ENCODE measurements around the gene IGFBP7. TPM values are rescaled to one million over a fixed set of nuclear protein-coding genes. Genes with fewer than 3 reads are reported as not detected.

The IGFBP7 gene
- total and polyA plus RNA-seq, 10 of the 15 experiments (the other 5 are each of a cell fraction or from before 2014, with no cell fraction given), result 0.69 to 1.9 (median 1.4) TPM; not detected in 5

GRCh38 chr4:57018980-57019379 is 91.2 kb downstream of the IGFBP7 start:
- Histone ChIP-seq H3K27ac (ENCODE audit: control insufficient read depth, insufficient read depth) (no peak overlapping the region), H3K27me3 (replicated peaks in 1 of 2; ENCODE audit: control insufficient read depth in 2 of 2, insufficient read depth in 2 of 2, low read length in 1 of 2) (no peaks in the 10 kb centered on the region), H3K4me2 (ENCODE audit: control insufficient read depth, insufficient read depth) (no peak overlapping the region), H2AFZ (ENCODE audit: control insufficient read depth, low read depth, low read length) (no peak overlapping the region), H3K4me1 (ENCODE audit: control insufficient read depth, insufficient read depth, low read length) (no peaks in the 10 kb centered on the region), H4K20me1 (ENCODE audit: control insufficient read depth, insufficient read depth) (no peaks in the 10 kb centered on the region), H3K9ac (ENCODE audit: control insufficient read depth, insufficient read depth, low read length) (no peak overlapping the region), H3K79me2 (ENCODE audit: control insufficient read depth, insufficient read depth, low read length) (no peaks in the 10 kb centered on the region), H3K36me3 (ENCODE audit: control insufficient read depth in 2 of 2, insufficient read depth in 2 of 2, low read length in 1 of 2) (peaks cover 2 to 43% of the 10 kb centered on the region in 2 experiments), H3K9me3 (replicated peaks; ENCODE audit: control insufficient read depth, insufficient read depth, low read length) (no peaks in the 10 kb centered on the region), H3K4me3 (no peak overlapping the region)
- ChIA-PET RAD21 (ENCODE audit: unreplicated experiment) (no interaction called here), POLR2A (no interaction called here), CTCF (no interaction called here), SMC1A (ENCODE audit: uncharacterized antibody, unreplicated experiment) (no interaction called here)
- intact Hi-C loops (cut with micrococcal nuclease; ENCODE audit: unreplicated experiment) (no loop called here), in situ Hi-C loops (cut with MboI) (no loop called here)
- FAIRE-seq (no peak), DNase-seq (ENCODE audit: low read depth, low spot score) (no peak), ATAC-seq (no peak)
- no TSS peak for BruUV-seq (replicated peaks)
- TF ChIP-seq USF2 (IDR thresholded peaks at IDR 0.05; ENCODE audit: borderline replicate concordance, low read depth, low read length) (no peak), ZNF687 (IDR thresholded peaks at IDR 0.05) (no peak), BRCA1 (IDR thresholded peaks at IDR 0.05; ENCODE audit: low read depth, low read length) (no peak), PBX3 (IDR thresholded peaks at IDR 0.05; ENCODE audit: insufficient replicate concordance, low read depth, low read length) (no peak), ZZZ3 (IDR thresholded peaks at IDR 0.05; ENCODE audit: control insufficient read depth, insufficient read length, low read depth) (no peak), NFIC (IDR thresholded peaks at IDR 0.05; ENCODE audit: low read depth, low read length) (no peak), RCOR1 (conservative IDR thresholded peaks at IDR 0.05; ENCODE audit: low read depth, low read length) (no peak), RB1 (IDR thresholded peaks at IDR 0.05; ENCODE audit: borderline replicate concordance) (no peak), ZNF217 (IDR thresholded peaks at IDR 0.05) (no peak), RAD21 (IDR thresholded peaks at IDR 0.05; ENCODE audit: insufficient read depth, low read depth, low read length) (no peak), TCF12 (IDR thresholded peaks at IDR 0.05; ENCODE audit: low read depth, low read length) (no peak), SIN3A (IDR thresholded peaks at IDR 0.05; ENCODE audit: low read depth, low read length) (no peak)
- TF ChIP-seq, protein P1, sequence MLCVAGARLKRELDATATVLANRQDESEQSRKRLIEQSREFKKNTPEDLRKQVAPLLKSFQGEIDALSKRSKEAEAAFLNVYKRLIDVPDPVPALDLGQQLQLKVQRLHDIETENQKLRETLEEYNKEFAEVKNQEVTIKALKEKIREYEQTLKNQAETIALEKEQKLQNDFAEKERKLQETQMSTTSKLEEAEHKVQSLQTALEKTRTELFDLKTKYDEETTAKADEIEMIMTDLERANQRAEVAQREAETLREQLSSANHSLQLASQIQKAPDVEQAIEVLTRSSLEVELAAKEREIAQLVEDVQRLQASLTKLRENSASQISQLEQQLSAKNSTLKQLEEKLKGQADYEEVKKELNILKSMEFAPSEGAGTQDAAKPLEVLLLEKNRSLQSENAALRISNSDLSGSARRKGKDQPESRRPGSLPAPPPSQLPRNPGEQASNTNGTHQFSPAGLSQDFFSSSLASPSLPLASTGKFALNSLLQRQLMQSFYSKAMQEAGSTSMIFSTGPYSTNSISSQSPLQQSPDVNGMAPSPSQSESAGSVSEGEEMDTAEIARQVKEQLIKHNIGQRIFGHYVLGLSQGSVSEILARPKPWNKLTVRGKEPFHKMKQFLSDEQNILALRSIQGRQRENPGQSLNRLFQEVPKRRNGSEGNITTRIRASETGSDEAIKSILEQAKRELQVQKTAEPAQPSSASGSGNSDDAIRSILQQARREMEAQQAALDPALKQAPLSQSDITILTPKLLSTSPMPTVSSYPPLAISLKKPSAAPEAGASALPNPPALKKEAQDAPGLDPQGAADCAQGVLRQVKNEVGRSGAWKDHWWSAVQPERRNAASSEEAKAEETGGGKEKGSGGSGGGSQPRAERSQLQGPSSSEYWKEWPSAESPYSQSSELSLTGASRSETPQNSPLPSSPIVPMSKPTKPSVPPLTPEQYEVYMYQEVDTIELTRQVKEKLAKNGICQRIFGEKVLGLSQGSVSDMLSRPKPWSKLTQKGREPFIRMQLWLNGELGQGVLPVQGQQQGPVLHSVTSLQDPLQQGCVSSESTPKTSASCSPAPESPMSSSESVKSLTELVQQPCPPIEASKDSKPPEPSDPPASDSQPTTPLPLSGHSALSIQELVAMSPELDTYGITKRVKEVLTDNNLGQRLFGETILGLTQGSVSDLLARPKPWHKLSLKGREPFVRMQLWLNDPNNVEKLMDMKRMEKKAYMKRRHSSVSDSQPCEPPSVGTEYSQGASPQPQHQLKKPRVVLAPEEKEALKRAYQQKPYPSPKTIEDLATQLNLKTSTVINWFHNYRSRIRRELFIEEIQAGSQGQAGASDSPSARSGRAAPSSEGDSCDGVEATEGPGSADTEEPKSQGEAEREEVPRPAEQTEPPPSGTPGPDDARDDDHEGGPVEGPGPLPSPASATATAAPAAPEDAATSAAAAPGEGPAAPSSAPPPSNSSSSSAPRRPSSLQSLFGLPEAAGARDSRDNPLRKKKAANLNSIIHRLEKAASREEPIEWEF (IDR thresholded peaks at IDR 0.05; ENCODE audit: insufficient replicate concordance, low read depth, low read length), result no peak

Data from GM12878 (cell line).